Stimulated activated CD4-positive, alpha-beta T cell treated with anti-CD3 and anti-CD28 coated beads, Interleukin-15, amount 100 ng/mL, for 1 hour (primary cell): ENCODE data around the gene SMAD3.
A peak's percentile ranks its signal among the peaks of the same experiment; 100 is the strongest.
"Not testable (repeated sequence)": the region's sequence is repeated elsewhere in the genome, so short reads cannot be mapped to it uniquely, and the experiment has no call there.

Experiments
- DNase-seq, 2 donors: peaks; one replicate each; pipeline ENCODE4 v3.0.0-alpha.2; 2020; ENCODE audit warnings: low read depth in 1 of 2, low spot score in 1 of 2

SMAD3 gene

GRCh38 chr15:67109141-67110034, 44.0 kb downstream of the SMAD3 start:
- no peak for DNase-seq

GRCh38 chr15:67110361-67110781, 45.0 kb downstream of the SMAD3 start:
- no peak for DNase-seq

- no peak for DNase-seq
Observed at GRCh38 chr15:67110958-67111864, 45.8 kb downstream of the SMAD3 start.

GRCh38 chr15:67114046-67114445, 48.6 kb downstream of the SMAD3 start:
- no peak for DNase-seq

DNA sequence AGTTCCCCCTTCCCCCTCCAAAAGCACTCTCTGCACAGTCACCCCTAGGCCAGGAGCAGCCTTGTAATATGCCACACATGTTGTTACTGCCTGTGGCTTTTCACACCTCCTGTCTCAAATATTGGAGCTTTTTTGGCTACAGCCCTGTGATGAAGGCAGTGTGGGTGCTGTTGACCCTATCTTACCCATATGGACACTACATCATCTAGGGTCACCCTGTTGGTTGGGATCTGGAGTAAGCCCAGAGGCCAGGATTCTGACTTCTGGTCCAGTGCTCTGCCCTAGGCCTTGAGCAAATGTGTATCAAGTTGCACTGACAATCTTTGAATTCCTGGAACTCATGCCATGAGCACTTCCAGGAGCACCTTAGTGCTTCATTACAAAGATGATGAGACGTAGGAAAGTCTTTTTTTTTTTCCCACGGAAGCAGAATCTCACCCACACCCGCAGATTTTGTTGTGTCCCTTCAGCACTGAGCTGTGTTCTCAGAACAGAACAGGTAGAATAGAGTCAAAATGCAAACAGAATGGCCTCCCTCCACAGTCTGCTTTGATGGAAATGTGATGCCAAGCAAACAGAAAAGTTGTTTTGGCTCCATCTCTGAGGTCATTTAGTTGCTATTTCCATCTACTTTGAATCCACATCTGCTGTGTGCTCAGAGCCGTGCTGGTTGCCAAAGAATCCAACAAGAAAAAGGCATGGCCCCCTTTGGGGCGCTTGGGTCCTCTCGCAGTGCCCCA, 49.6 kb downstream of the SMAD3 start:
- DNase-seq: no peak

GRCh38 chr15:67115586-67115969, 50.2 kb downstream of the SMAD3 start:
- DNase-seq: no peak

- no peak for DNase-seq
Observed at GRCh38 chr15:67116742-67117141, 51.3 kb downstream of the SMAD3 start.

DNA sequence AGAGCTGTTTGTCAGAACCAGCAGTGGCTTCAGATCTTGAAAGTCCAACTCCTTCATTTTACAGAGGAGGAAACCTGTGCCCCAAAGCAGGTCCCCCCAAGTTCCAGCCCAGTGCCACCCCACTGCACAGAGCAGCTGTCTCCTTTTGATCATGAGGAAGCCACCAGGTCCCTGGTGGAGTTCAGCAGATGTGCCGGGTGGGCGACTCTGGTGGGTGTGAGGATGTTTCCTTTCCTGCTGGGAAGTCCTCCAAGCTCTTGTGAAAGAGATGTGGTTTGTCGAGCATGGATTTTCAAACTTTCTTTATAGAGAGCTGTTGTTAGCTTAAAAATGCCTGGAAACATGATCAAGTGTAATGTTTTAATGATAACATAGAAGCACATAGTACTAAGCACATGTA, 52.0 kb downstream of the SMAD3 start:
- DNase-seq: no peak

DNA sequence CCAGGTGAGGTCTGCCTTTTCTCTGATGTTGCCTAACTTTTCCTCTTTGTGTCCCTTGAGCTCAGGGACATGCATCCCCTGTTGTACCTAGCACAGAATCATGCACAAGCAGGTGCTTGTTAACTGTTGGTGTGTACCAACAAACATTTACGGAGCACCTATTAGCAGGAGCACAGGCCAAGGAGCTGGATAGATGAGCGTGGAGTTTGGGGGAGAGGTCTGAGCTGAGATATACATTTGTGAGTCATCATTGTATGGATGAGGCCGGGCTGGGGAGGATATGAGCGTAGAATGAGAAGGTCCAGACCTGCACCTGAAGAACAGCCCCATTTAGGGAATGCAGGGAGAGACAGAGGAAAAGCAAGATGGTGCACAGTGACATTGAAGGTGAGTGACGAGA, 53.4 kb downstream of the SMAD3 start:
- no peak for DNase-seq

GRCh38 chr15:67119238-67119846, 53.9 kb downstream of the SMAD3 start:
- no peak for DNase-seq

DNA sequence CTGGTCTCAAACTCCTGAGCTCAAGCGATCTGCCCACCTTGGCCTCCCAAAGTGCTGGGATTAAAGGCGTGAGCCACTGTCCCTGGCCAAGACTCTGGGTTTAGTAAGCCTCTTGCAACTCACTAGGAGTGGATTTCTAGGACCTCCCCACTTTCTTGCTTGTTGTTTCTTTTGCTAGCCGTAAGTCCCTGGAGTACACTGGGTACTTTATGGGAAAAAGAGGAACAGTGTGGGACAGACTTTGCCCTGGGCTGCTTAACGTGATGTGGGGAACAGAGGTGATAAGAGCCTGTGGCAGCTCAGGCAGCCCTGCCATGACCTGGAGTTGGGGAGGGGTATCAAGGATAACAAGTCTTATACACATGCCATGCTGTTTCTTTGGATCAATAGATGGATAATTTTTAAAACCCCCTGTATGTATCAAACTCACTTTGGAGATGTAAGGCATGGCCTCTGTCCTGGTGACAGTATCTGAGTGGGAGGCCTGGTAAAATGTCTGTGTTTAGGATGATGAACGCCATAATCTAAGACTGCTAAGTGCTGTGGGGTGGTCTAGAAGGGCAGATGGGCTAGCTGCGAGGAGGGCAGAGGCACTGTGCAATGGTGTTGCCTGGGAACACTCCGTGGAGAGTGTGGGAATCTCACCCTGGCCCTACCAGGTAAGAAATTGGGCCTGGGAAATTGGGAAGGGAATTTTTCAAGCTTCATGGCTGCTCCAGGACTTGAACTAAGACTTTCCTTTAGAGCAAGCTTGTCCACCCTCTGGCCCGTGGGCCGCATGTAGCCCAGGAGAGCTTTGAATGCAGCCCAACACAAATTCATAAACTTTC, 54.8 kb downstream of the SMAD3 start:
- no peak for DNase-seq

GRCh38 chr15:67120839-67121643, 55.6 kb downstream of the SMAD3 start:
- peak; percentile 79 to 80 for DNase-seq

DNA sequence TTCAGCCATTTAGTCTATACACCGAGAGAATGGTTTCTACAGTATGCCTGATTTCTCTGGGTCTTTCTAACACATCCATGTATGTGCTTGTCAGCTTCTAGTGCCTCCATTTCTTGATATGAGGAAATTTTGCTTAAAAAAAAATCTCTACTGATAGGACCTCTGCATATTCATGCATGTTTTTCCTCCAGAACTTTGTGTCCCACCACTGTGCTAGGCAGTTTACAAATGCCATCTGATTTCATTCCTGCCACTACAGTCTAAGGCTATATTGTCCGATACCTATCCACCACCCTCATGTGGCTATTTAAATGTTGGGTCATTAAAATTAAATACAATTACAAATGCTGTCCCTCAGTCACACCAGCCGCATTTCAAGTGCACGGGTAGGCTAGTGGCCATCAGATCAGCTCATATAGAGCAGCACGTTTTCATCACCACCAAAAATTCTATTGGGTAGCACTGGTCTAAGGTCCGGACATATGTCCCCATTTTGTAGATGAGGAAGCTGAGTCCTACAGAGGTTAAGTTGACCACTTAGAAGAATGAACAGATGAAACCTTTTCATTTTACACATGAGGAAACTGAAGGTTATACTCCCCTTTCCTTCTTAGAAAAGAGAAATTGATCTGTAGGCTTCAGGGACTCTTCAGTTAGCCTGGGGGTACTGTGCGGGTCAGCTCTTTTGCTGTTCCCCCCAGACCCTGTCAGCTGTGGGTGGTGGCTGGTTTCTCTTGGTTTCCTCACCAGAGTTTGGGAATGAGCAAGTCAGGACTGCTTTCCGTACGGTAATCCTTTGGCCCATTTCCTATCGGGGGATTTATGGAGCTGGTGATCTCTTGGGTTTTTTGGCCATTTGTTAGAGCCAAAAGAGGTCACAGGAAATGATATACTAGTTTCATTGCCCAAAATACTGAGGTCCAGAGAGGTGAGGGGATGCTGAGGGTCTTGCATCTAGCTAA, 56.5 kb downstream of the SMAD3 start:
- DNase-seq: no peak

GRCh38 chr15:67122816-67123215, 57.4 kb downstream of the SMAD3 start:
- not testable (repeated sequence) for DNase-seq

- not testable (repeated sequence) for DNase-seq
Observed at GRCh38 chr15:67123291-67123690, 57.9 kb downstream of the SMAD3 start.

DNA sequence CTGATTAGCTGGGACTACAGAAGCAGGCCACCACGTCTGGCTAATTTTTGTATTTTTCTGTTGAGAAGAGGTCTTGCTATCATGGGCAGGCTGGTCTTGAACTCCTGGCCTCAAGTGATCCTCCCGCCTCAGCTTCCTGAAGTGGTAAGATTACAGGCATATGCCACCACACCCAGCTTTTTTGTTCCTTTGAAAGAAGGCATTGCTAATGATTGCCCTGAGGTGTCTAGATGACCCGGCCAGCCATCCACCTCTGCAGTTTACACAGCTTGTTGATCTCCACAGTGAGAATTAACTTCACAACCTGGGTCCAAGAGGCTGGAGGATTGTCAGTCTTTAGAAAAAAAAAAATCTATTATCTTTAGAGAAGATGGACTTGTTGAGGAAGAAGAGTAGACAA, 58.7 kb downstream of the SMAD3 start:
- DNase-seq: no peak

DNA sequence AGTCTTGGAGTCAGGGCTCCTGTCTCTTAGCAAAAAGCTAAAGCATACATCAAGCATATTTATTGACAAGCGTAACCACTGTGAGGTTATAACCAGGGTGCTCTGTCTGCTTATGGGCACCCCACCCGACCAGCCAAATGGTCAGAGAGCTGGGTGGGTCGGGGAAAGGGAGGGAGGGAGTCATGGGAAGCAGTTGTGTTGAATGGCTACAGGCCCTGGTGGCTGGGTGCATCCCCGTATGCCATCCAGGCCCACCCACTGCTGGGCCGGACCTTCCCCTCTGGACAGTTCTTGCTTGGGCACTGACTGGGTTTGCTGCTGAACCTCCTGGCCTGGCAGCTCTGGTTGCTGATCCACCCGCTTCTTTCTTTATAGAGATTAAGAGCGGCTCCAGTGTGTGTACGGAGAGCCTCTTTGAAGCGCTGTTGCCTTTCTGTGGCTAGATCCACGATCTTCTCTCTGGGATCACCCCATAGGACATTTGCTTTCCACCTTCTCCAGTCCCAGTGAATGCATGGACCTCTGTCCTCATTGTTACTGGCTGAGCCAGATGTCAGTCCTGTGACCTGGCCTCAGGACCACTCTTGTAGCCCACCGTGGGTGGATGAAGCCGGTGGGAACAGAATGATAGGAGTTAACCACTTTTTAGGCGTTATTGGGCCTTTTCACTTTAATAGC, 59.6 kb downstream of the SMAD3 start:
- DNase-seq: no peak
